ENCODE results near the gene OSER1.

OSER1 gene

GRCh38 chr20:44173846-44174245, 36.7 kb downstream of the OSER1 start:
- no peak overlapping the region for H3K4me3 ChIP-seq (replicated peaks in 1 of 2; ENCODE audit: low read depth in 2 of 2, low read length in 2 of 2)
- TF ChIP-seq CTCF (IDR thresholded peaks at IDR 0.05; ENCODE audit: low read depth, low read length): no peak
- DNase-seq (ENCODE audit: low read depth in 2 of 2): no peak

GRCh38 chr20:44173116-44173515, 37.5 kb downstream of the OSER1 start:
- DNase-seq (ENCODE audit: low read depth in 2 of 2): no peak
- H3K4me3 ChIP-seq (replicated peaks in 1 of 2; ENCODE audit: low read depth in 2 of 2, low read length in 2 of 2): no peak overlapping the region
- no peak for TF ChIP-seq CTCF (IDR thresholded peaks at IDR 0.05; ENCODE audit: low read depth, low read length)

- DNase-seq (ENCODE audit: low read depth in 2 of 2): no peak
Observed at GRCh38 chr20:44172572-44172950, 38.0 kb downstream of the OSER1 start.

GRCh38 chr20:44171775-44172571, 38.6 kb downstream of the OSER1 start:
- peak in 1 of 2 donors; percentile 16 for DNase-seq (ENCODE audit: low read depth in 2 of 2)
- TF ChIP-seq CTCF (IDR thresholded peaks at IDR 0.05; ENCODE audit: low read depth, low read length): no peak
- no peak overlapping the region for H3K4me3 ChIP-seq (replicated peaks in 1 of 2; ENCODE audit: low read depth in 2 of 2, low read length in 2 of 2)

More at GRCh38 chr20:44172572-44172950, 38.0 kb downstream of the OSER1 start:
- no peak for TF ChIP-seq CTCF (IDR thresholded peaks at IDR 0.05; ENCODE audit: low read depth, low read length)
- H3K4me3 ChIP-seq (replicated peaks in 1 of 2; ENCODE audit: low read depth in 2 of 2, low read length in 2 of 2): no peak overlapping the region

- TF ChIP-seq CTCF (IDR thresholded peaks at IDR 0.05; ENCODE audit: low read depth, low read length): no peak
- no peak overlapping the region for H3K4me3 ChIP-seq (replicated peaks in 1 of 2; ENCODE audit: low read depth in 2 of 2, low read length in 2 of 2)
- DNase-seq (ENCODE audit: low read depth in 2 of 2): peak in 1 of 2 donors; percentile 59
Observed at GRCh38 chr20:44170816-44171410, 39.7 kb downstream of the OSER1 start.

- no peak for TF ChIP-seq CTCF (IDR thresholded peaks at IDR 0.05; ENCODE audit: low read depth, low read length)
- no peak overlapping the region for H3K4me3 ChIP-seq (replicated peaks in 1 of 2; ENCODE audit: low read depth in 2 of 2, low read length in 2 of 2)
- DNase-seq (ENCODE audit: low read depth in 2 of 2): no peak
Observed at GRCh38 chr20:44167736-44168135, 42.8 kb downstream of the OSER1 start.

Data from cardiac fibroblast (primary cell).